Neural progenitor cell (in vitro differentiated cells): ENCODE data around the gene MAPK12. TPM values are rescaled to one million over a fixed set of nuclear protein-coding genes. Genes with fewer than 3 reads are reported as not detected.

Experiments
- DNase-seq: peaks from one replicate; pipeline ENCODE4 v3.0.0-alpha.2; 2016; ENCODE audit warnings: low spot score
- H2AFZ ChIP-seq: fragments of 200-600 bp; sonication (generic); replicated peaks from 2 replicates; pipeline ENCODE4 v1.6.1; 2016; ENCODE audit warnings: antibody characterized with exemption
- H3F3A ChIP-seq: fragments of 200-600 bp; sonication (generic); 2 replicates; pipeline ENCODE4 v1.6.1; 2016; ENCODE audit warnings: antibody characterized with exemption, low read depth
- H3K27ac ChIP-seq: fragments of 200-600 bp; sonication (generic); 2 replicates; pipeline ENCODE4 v1.5.1; 2016; ENCODE audit warnings: mild to moderate bottlenecking
- H3K27me3 ChIP-seq: fragments of 200-600 bp; sonication (generic); 2 replicates; pipeline ENCODE4 v1.6.1; 2016; ENCODE audit warnings: mild to moderate bottlenecking, moderate library complexity
- H3K36me3 ChIP-seq: fragments of 200-600 bp; sonication (generic); 2 replicates; pipeline ENCODE4 v1.5.1; 2016
- H3K4me1 ChIP-seq: fragments of 200-600 bp; sonication (generic); 2 replicates; pipeline ENCODE4 v1.6.1; 2016; ENCODE audit warnings: mixed run types
- H3K4me2 ChIP-seq: fragments of 200-600 bp; sonication (generic); 2 replicates; pipeline ENCODE4 v1.6.1; 2016
- H3K4me3 ChIP-seq: fragments of 200-600 bp; sonication (generic); 2 replicates; pipeline ENCODE4 v1.5.1; 2016
- H3K79me2 ChIP-seq: fragments of 200-600 bp; sonication (generic); 2 replicates; pipeline ENCODE4 v1.6.1; 2016; ENCODE audit warnings: low read depth
- H3K9ac ChIP-seq: fragments of 200-600 bp; sonication (generic); 2 replicates; pipeline ENCODE4 v1.6.1; 2016
- H3K9me3 ChIP-seq: fragments of 200-600 bp; sonication (generic); 2 replicates; pipeline ENCODE4 v1.5.1; 2016; ENCODE audit warnings: low read depth
- H4K20me1 ChIP-seq: fragments of 200-600 bp; sonication (generic); 2 replicates; pipeline ENCODE4 v1.6.1; 2016; ENCODE audit warnings: low read depth
- H3K27ac Mint-ChIP-seq: 3 replicates; pipeline ENCODE4 v1.8.0; 2021; ENCODE audit warnings: mixed read lengths
- H3K27me3 Mint-ChIP-seq: 2 replicates; pipeline ENCODE4 v1.8.0; 2022; ENCODE audit warnings: low read depth, mild to moderate bottlenecking, inconsistent platforms, moderate library complexity, mixed read lengths; ENCODE audit not compliant: insufficient read depth
- H3K36me3 Mint-ChIP-seq: 3 replicates; pipeline ENCODE4 v1.8.0; 2021; ENCODE audit warnings: mixed read lengths
- H3K4me1 Mint-ChIP-seq: 3 replicates; pipeline ENCODE4 v1.8.0; 2021; ENCODE audit warnings: mixed read lengths
- H3K4me3 Mint-ChIP-seq: 3 replicates; pipeline ENCODE4 v1.8.0; 2021; ENCODE audit warnings: mild to moderate bottlenecking, moderate library complexity, mixed read lengths
- H3K9me3 Mint-ChIP-seq: 3 replicates; pipeline ENCODE4 v1.8.0; 2020; ENCODE audit warnings: mixed read lengths
- EZH2 ChIP-seq: fragments of 200-600 bp; sonication (generic); IDR thresholded peaks from 2 replicates; pipeline ENCODE4 v1.6.1; 2017; ENCODE audit warnings: antibody characterized with exemption, mild to moderate bottlenecking, moderate library complexity
- EZH2phosphoT487 ChIP-seq: fragments of 200-600 bp; sonication (generic); IDR thresholded peaks from 2 replicates; pipeline ENCODE4 v1.6.1; 2017; ENCODE audit warnings: antibody characterized with exemption
- total RNA-seq: library from RNA; depleted of rRNA; stranded (reverse); fragments of >200 nt; gene quantifications from 2 replicates; pipeline ENCODE4 v1.2.3, GENCODE V29; 2015; ENCODE audit warnings: low replicate concordance
- TF ChIP-seq, protein P1 (sequence below): fragments of 200-600 bp; sonication (generic); IDR thresholded peaks from 2 replicates; pipeline ENCODE4 v1.5.1; 2017; ENCODE audit warnings: antibody characterized with exemption, mild to moderate bottlenecking

Gene MAPK12
- total RNA-seq, 1 donor from 2014 or later, result 18.7 TPM

DNA sequence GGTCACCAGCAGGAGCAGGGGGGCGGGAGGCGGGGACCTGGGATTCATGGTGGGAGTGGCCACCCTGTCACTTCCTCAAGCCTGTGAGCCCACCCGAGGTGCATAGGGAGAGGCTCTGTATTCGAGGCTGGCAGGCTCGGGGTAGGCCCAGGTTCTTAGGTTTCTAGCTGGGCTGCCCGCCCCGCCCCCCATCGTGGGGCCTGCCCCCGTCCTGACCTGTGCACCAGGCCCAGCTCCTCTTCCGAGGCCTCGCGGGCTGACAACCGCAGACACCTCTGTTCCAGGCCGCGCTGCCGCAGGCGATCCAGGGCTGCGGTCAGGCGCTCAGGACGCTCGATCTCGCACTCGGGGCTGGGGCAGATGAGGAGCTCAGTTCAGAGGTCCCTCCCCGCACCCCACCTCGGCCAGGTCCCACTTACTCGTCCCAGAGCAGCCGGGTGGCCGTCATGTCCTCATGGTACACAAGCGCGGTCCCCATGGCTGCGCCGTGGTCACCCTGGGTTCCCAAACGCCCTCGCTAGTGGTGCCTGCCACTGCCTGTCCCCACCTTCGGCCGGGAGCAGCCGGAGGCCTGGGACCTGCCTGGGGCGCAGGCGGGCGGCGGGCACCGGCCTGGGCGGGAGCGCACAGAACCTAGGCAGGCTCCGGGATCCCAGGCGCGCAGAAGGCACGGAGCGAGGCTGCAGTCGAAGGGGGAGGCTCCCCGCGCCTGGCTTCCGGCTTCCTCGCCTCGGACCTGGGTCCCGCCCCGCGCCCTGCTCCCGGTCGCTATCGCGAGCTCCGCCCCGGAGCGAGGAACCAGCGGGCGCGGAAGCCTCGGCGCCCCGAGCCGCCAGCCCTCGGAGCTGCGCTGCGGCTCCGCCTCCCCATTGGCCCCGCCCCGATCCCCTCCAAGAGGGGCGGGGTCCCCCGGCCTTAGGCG is 10.7 kb downstream of the MAPK12 start, which contains the start of gene HDAC10:
TSS of gene HDAC10 (minus strand) at position 711 of the 922 bp plus-strand sequence. CDS start at position 478, 233 bp downstream.
- peaks cover 30% of the 10 kb centered on the region for H3F3A ChIP-seq
- no peaks in the 10 kb centered on the region for H3K27me3 ChIP-seq
- peak within 1 kb of the TSS; percentile 63 for H3K4me3 ChIP-seq
- H3K4me1 ChIP-seq, result peaks cover 6% of the 10 kb centered on the region
- peaks cover 30% of the 10 kb centered on the region for H4K20me1 ChIP-seq
- Mint-ChIP-seq H3K27me3 (peaks cover 6% of the 10 kb centered on the region), H3K9me3 (no peaks in the 10 kb centered on the region), H3K4me1 (peaks cover 10% of the 10 kb centered on the region), H3K4me3 (peak within 1 kb of the TSS; percentile 83), H3K27ac (no peak within 1 kb of the TSS), H3K36me3 (no peaks in the 10 kb centered on the region)
- peak within 1 kb of the TSS; percentile 83 for H3K4me2 ChIP-seq
- no peaks in the 10 kb centered on the region for H3K36me3 ChIP-seq
- peak within 1 kb of the TSS; percentile 81 for H2AFZ ChIP-seq
- TF ChIP-seq EZH2phosphoT487 (no peak), EZH2 (peak; percentile 28)
- TF ChIP-seq, protein P1, sequence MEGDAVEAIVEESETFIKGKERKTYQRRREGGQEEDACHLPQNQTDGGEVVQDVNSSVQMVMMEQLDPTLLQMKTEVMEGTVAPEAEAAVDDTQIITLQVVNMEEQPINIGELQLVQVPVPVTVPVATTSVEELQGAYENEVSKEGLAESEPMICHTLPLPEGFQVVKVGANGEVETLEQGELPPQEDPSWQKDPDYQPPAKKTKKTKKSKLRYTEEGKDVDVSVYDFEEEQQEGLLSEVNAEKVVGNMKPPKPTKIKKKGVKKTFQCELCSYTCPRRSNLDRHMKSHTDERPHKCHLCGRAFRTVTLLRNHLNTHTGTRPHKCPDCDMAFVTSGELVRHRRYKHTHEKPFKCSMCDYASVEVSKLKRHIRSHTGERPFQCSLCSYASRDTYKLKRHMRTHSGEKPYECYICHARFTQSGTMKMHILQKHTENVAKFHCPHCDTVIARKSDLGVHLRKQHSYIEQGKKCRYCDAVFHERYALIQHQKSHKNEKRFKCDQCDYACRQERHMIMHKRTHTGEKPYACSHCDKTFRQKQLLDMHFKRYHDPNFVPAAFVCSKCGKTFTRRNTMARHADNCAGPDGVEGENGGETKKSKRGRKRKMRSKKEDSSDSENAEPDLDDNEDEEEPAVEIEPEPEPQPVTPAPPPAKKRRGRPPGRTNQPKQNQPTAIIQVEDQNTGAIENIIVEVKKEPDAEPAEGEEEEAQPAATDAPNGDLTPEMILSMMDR, result no peak
- H3K9ac ChIP-seq, result peak within 1 kb of the TSS; percentile 42
- DNase-seq, result peak; percentile 95
- H3K9me3 ChIP-seq, result no peaks in the 10 kb centered on the region
- H3K79me2 ChIP-seq, result peaks cover 5% of the 10 kb centered on the region
- H3K27ac ChIP-seq, result no peak within 1 kb of the TSS

DNA sequence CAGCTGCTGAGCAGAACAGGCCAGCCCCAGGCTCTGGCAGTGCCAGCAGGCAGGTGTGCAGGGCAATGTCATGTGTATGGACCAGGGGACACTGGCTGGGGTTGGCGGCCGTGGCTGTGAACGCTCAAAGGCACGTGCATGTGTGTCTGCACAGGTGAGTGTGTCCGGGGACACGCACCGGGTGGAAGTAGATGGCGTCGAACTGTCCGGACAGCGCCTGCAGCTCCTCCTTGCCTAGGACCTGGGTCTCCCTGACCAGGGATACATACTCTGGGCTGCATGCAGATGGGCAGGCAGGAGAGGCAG is 11.3 kb downstream of the MAPK12 start:
- Histone ChIP-seq H3K4me3 (peak overlapping the region; percentile 63), H4K20me1 (peaks cover 34% of the 10 kb centered on the region), H3K9me3 (no peaks in the 10 kb centered on the region), H3K27ac (no peak overlapping the region), H3K79me2 (peaks cover 9% of the 10 kb centered on the region), H3K36me3 (no peaks in the 10 kb centered on the region), H3K4me2 (peak overlapping the region; percentile 83), H2AFZ (no peak overlapping the region), H3F3A (peaks cover 34% of the 10 kb centered on the region), H3K9ac (no peak overlapping the region), H3K4me1 (peaks cover 6% of the 10 kb centered on the region), H3K27me3 (no peaks in the 10 kb centered on the region)
- Mint-ChIP-seq H3K4me3 (peak overlapping the region; percentile 83), H3K4me1 (peaks cover 10% of the 10 kb centered on the region), H3K27ac (no peak overlapping the region), H3K27me3 (peaks cover 6% of the 10 kb centered on the region), H3K36me3 (no peaks in the 10 kb centered on the region), H3K9me3 (no peaks in the 10 kb centered on the region)
- DNase-seq, result no peak
- TF ChIP-seq, protein P1, result no peak
- no peak for TF ChIP-seq EZH2phosphoT487
- TF ChIP-seq EZH2, result no peak

DNA sequence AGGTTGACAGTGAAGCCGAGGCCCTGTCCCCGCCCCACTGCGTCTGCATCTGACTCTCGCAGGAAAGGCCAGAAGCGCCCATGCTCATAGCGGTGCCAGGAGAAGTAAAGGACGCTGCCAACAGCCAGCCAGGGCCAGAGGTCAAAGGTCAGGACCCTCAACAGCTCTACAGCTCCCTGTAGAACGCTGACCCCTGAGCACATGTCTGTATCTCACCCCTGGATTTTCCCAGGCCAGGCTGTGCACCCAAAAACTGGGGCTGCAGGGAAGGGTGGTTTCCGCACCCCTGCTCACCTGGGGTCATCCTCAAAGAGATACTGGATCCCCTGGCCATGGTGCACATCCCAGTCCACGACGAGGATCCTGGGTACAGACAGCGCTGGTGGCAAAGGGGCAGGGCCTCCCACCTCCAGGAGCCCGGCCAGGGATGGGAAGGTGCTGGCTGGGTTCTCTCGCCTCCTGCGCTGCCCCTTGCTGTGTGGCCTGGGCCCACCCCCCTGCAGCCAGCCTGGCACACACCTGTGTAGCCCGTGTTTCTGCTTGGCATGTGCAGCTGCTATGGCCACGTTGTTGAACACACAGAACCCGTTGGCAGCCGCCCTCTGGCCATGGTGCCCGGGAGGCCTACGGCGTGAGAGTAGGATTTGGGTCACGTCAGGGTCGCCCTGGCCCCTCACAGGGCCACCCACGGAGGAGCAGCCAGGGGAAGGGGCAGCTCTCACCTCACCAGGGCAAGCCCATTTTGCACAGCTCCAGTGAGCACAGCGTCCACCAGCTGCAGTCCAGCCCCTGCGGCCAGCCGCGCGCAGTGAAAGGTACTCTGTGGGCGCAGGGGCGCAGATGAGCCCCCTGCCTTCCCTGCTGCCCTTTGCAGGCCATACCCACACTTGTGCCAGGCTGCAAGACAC is 11.9 kb downstream of the MAPK12 start:
- Histone ChIP-seq H3K4me3 (no peak overlapping the region), H3K9me3 (no peaks in the 10 kb centered on the region), H3K9ac (no peak overlapping the region), H3K79me2 (peaks cover 11% of the 10 kb centered on the region), H3K27me3 (no peaks in the 10 kb centered on the region), H4K20me1 (peaks cover 34% of the 10 kb centered on the region), H3F3A (peaks cover 38% of the 10 kb centered on the region), H2AFZ (no peak overlapping the region), H3K27ac (no peak overlapping the region), H3K4me2 (peak overlapping the region; percentile 83), H3K4me1 (peaks cover 6% of the 10 kb centered on the region), H3K36me3 (no peaks in the 10 kb centered on the region)
- H3K4me1 Mint-ChIP-seq, result peaks cover 12% of the 10 kb centered on the region
- no peak for DNase-seq
- H3K9me3 Mint-ChIP-seq, result no peaks in the 10 kb centered on the region
- peak overlapping the region; percentile 83 for H3K4me3 Mint-ChIP-seq
- TF ChIP-seq EZH2phosphoT487 (no peak), EZH2 (no peak)
- TF ChIP-seq, protein P1, result no peak
- peaks cover 2% of the 10 kb centered on the region for H3K36me3 Mint-ChIP-seq
- H3K27me3 Mint-ChIP-seq, result peaks cover 6% of the 10 kb centered on the region
- H3K27ac Mint-ChIP-seq, result no peak overlapping the region
